HEK293T (cell line): ENCODE results near the gene NUP85.

Experiments used
- ARNT ChIP-seq: fragments of 450-650 bp; IDR thresholded peaks from 2 replicates; pipeline ENCODE4 v1.6.1; 2017; ENCODE audit warnings: mild to moderate bottlenecking
- BHLHE40 ChIP-seq: fragments of 450-650 bp; IDR thresholded peaks from 2 replicates; pipeline ENCODE4 v1.6.1; 2016; ENCODE audit warnings: mild to moderate bottlenecking, moderate library complexity, borderline replicate concordance
- ELF4 ChIP-seq: fragments of 450-650 bp; IDR thresholded peaks from 2 replicates; pipeline ENCODE4 v1.6.1; 2017; ENCODE audit warnings: antibody characterized with exemption
- FOXA1 ChIP-seq: fragments of 450-650 bp; IDR thresholded peaks from 2 replicates; pipeline ENCODE4 v1.6.1; 2016; ENCODE audit warnings: mild to moderate bottlenecking
- FOXK2 ChIP-seq: fragments of 450-650 bp; IDR thresholded peaks from 2 replicates; pipeline ENCODE4 v1.6.1; 2016; ENCODE audit warnings: mild to moderate bottlenecking
- FOXM1 ChIP-seq: fragments of 450-650 bp; IDR thresholded peaks from 2 replicates; pipeline ENCODE4 v1.6.1; 2017; ENCODE audit warnings: mild to moderate bottlenecking, borderline replicate concordance
- HDGF ChIP-seq: fragments of 450-650 bp; IDR thresholded peaks from 2 replicates; pipeline ENCODE4 v1.6.1; 2017; ENCODE audit warnings: antibody characterized with exemption, borderline replicate concordance
- L3MBTL2 ChIP-seq: fragments of 450-650 bp; conservative IDR thresholded peaks from 2 replicates; pipeline ENCODE4 v1.6.1; 2016; ENCODE audit warnings: mild to moderate bottlenecking
- SP1 ChIP-seq: fragments of 450-650 bp; IDR thresholded peaks from 2 replicates; pipeline ENCODE4 v1.6.1; 2017
- SUZ12 ChIP-seq: fragments of 450-650 bp; IDR thresholded peaks from 2 replicates; pipeline ENCODE4 v1.6.1; 2016; ENCODE audit warnings: mild to moderate bottlenecking
- TARDBP ChIP-seq: fragments of 450-650 bp; IDR thresholded peaks from 2 replicates; pipeline ENCODE4 v1.6.1; 2016
- ZNF384 ChIP-seq: fragments of 450-650 bp; IDR thresholded peaks from 2 replicates; pipeline ENCODE4 v1.6.1; 2016
- TF ChIP-seq, protein P1 (sequence below): fragments of 450-650 bp; IDR thresholded peaks from 2 replicates; pipeline ENCODE4 v1.6.1; 2016

DNA sequence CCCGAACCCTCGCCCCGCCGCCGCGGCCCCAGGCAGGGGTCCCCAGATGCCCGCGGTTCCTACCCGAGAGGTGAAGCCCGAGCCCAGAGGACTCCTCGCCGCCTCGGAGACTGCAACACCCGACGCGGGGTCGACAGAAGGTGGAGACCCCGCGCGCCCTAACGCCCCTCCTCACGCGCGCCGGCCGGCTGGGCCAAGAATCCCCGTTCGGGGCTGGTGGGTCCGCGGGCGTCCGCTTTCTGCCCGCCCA lies 23.2 kb upstream of the NUP85 start:
- TF ChIP-seq L3MBTL2 = no peak
- TF ChIP-seq ELF4 = no peak
- TF ChIP-seq SP1 = no peak
- no peak for TF ChIP-seq TARDBP
- no peak for TF ChIP-seq FOXA1
- TF ChIP-seq, protein P1, sequence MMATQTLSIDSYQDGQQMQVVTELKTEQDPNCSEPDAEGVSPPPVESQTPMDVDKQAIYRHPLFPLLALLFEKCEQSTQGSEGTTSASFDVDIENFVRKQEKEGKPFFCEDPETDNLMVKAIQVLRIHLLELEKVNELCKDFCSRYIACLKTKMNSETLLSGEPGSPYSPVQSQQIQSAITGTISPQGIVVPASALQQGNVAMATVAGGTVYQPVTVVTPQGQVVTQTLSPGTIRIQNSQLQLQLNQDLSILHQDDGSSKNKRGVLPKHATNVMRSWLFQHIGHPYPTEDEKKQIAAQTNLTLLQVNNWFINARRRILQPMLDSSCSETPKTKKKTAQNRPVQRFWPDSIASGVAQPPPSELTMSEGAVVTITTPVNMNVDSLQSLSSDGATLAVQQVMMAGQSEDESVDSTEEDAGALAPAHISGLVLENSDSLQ = no peak
- TF ChIP-seq FOXK2 = no peak
- TF ChIP-seq ZNF384 = no peak
- TF ChIP-seq HDGF = no peak
- no peak for TF ChIP-seq FOXM1
- TF ChIP-seq BHLHE40 = no peak
- TF ChIP-seq ARNT = no peak
- no peak for TF ChIP-seq SUZ12
